Stimulated activated CD4-positive, alpha-beta T cell treated with anti-CD3 and anti-CD28 coated beads, Interleukin-2, amount 100 ng/mL, for 4 hours (primary cell): ENCODE measurements around the gene TMEM205.
"Not testable (repeated sequence)": the region's sequence is repeated elsewhere in the genome, so short reads cannot be mapped to it uniquely, and the experiment has no call there.

Experiments
- DNase-seq: peaks from one replicate; pipeline ENCODE4 v3.0.0-alpha.2; 2020; ENCODE audit warnings: low read depth

The TMEM205 gene

DNA sequence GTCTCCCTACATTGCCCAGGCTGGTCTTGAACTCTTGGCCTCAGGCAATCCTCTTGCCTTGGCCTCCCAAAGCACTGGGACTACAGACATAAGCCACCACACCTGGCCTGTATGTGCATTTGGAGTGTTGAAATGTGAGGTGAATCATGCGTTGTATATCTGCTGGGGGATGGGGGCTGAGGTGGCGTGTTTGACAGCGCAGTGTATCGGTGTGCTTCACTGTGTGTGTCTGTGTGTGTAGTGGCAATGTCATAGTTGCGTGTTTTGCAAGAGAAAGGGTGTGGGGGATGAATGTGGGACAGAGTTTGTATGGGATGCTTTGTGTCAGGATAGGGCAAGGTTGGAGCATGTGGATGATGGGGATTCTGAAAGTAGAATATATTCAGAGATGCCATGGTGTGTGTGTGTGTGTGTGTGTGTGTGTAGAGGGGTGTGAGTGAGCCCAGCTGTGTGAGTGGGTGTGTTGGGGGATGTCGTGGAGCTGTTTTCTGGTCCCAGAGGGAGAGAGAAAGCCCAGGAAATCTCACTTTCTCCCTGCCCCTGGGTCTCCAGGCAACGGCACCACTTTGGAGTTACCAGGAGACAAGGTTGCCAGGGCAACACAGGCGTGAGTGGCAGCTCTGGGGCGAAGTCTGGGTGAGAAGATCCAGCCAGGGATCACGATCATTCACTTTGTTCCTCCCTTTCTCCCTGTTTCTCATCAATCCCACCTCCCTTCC is 27.3 kb upstream of the TMEM205 start:
- no peak for DNase-seq

DNA sequence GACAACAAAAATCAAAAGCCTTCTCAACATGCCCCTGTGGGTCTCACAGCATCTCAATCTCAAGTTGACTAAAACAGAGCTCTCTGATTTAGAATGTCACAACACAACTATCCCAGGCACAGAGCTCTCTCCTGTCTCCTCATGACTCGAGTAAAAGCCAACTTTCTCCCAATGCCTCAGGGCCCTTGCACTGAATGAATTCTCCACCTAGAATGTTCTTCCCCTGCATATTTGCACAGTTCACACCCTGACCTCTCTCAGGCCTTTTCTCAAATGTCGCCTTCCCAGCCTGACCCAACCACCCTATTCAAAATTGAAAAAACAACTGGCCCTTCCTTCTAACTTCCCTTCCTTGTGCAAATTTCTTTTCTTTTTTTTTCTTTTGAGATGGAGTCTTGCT is 24.7 kb upstream of the TMEM205 start:
- no peak for DNase-seq

DNA sequence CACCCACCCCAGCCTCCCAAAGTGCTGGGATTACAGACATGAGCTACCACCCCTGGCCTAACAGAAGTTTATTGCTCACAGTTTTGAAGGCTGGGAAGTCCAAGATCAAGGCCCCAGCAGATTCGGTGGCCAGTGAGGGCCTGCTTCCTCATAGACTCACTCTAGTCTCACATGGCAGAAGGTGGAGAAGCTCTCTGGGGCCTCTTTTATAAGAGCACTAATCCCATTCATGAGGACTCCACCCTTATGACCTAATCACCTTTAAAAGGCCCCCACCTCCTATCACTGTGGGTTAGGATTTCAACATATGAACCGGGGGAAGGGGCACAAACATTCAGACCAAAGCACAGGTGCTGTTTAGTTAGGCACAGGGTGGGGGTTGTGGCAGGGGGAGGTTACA is 21.5 kb upstream of the TMEM205 start:
- no peak for DNase-seq

DNA sequence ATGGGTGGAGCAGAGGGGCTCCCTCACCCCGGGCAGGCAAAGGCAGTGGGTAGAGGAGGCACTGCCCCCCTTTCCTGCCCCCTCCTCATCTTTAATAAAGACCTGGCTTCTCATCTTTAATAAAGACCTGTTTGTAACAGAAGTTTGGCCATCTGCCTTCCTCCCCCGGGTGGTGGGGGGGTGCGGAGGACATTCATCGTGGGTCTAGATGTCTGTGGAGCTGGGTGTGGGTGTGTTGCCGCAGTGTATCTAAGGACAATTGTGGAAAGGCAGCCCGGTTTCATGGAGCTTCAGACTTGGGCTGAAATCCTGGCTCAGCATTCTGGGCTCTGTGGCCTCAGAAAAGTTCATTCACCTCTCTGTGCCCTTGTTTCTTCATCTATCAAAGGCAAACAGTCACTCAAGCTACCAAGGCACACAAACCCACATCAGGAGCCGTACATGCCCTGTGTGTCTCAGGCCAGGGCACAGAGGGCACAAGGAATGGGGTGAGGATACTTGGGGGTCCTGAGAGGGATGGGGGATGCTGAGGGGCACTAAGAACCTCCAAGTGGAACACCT is 19.6 kb upstream of the TMEM205 start:
- DNase-seq, result no peak

DNA sequence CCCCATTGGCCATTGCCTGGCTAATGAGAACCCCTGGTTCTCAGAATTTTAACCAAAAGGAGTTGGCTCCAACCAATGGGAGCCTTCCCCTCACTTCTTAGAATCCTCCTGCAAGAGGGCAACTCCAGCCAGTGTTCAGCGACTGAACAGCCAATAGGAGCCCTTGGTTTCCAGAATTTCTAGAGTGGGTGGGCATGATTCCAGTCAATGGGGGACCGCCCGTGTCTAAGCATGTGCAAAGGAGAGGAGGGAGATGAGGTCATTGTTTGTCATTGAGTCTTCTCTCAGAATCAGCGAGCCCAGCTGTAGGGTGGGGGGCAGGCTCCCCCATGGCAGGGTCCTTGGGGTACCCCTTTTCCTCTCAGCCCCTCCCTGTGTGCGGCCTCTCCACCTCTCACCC is 18.9 kb upstream of the TMEM205 start:
- DNase-seq, result no peak

DNA sequence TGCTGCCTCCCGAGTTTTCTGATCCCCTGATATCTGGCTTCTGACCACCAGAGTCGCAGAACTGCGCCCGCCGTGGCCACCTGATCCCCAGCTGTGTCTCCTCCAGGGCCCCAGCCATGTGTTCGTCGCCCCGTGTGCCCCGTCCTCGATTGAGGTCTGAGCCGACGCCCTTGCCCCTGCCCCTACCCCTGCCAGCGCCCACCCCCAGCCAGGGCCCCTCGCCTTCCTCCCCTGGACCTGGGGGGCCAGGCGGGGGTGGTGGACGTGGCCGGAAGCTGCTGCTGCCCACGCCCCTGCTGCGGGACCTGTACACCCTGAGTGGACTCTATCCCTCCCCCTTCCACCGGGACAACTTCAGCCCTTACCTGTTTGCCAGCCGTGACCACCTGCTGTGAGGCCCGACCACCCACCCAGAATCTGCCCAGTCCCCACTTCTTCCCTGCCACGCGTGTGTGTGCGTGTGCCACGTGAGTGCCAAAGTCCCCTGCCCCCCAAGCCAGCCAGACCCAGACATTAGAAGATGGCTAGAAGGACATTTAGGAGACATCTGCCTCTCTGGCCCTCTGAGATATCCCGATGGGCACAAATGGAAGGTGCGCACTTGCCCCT is 18.3 kb upstream of the TMEM205 start:
- no peak for DNase-seq

DNA sequence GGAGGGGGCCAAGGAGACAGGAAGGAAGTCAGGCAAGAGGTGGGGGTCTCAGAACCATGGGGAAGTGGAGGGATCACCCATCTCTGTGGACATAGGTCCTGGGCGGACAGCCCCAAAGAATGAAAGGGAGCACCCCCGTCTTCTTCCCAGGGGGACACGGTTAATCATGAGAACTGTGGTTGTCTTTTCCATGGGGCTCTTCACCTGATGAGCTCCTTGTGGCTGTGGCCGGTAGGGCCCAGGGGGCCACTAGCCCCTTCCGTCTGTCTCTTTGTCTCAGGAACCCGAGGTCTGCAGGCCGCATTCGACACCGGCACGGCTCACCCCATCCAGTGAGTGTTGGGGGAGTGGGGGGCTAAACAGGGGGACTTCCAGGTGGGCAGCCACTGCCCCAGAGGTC is 17.8 kb upstream of the TMEM205 start:
- DNase-seq, result no peak

DNA sequence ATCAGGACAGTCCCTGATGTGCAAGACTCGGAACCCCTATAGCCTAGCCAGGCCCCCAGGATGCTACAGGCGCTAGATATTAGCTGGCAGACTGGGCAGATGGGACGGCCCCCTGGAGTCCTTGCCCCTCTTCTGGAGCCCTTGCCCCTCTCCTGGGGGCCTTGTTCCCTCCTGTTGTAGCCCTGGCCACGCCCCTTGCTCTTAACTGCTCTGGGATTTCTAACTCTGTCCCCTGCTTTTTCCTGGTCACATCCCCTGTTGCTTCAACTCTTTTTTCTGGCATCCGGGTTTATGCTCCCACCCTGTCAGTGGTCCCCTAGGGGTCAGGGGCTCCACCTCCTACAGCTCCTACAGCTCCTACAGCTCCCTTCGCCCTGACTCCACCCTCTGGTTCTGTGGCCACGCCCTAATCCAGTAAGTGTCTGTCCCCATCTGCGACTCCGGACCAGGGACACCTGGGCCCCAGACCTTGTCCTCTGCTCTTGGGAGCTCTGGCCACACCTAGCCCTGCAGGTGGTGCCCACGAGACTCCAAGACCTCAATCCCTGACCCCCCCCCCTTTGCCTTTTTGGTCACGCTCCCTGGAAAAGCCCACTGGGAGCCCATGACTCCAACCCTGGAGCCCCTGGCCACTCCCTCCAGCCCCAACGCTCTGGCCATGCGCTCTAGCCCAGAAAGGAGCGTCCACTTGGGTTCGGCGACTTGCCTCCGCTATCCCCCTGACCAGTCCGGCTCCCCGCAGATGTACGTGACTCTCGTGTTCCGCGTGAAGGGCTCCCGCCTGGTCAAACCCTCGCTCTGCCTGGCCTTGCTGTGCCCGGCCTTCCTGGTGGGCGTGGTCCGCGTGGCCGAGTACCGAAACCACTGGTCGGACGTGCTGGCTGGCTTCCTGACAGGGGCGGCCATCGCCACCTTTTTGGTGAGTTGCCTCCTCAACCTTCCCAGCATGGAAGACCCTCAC is 16.0 kb upstream of the TMEM205 start:
- DNase-seq, result no peak

DNA sequence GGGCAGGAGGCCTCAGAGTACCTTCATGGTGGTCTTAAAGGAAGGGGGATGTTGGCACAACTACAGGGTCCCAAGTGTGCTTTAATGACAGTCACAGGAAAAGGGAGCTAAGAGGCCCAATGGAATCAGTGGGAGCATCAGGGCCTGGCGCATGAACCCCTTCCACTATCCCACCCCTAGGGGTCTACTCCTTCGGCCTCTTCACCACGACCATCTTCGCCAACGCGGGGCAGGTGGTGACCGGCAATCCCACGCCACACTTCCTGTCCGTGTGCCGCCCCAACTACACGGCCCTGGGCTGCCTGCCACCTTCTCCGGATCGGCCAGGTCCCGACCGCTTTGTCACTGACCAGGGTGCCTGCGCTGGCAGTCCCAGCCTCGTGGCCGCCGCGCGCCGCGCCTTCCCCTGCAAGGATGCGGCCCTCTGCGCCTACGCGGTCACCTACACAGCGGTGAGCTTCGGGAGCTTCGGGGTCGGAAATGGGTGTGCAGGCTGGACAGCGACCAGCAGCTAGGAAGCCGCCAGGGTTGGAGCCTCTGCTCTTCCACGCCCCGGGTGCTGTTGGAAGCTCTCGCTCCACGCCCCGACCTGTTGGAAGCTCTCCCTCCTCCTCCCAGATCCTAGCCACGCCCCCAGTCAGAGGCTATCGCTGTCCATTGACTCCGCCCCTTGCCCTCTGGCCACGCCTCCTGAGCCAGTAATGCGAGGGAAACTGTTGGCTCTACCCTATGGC is 15.1 kb upstream of the TMEM205 start:
- DNase-seq, result no peak

DNA sequence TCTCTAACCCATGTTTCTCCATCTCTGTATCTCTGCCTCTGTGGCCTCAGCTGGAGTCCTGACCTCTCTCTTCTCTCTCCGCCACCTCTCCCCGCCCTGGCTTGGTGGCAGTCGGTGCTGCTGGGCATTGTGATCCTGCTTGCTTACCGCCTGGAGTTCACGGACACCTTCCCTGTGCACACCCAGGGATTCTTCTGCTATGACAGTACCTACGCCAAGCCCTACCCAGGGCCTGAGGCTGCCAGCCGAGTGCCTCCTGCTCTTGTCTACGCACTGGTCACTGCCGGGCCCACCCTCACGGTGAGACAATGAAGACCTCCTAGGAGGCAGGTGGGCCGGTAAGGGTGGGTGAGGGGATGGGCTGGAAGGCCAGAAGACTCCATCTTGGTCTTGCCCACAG is 13.4 kb upstream of the TMEM205 start:
- DNase-seq, result no peak

DNA sequence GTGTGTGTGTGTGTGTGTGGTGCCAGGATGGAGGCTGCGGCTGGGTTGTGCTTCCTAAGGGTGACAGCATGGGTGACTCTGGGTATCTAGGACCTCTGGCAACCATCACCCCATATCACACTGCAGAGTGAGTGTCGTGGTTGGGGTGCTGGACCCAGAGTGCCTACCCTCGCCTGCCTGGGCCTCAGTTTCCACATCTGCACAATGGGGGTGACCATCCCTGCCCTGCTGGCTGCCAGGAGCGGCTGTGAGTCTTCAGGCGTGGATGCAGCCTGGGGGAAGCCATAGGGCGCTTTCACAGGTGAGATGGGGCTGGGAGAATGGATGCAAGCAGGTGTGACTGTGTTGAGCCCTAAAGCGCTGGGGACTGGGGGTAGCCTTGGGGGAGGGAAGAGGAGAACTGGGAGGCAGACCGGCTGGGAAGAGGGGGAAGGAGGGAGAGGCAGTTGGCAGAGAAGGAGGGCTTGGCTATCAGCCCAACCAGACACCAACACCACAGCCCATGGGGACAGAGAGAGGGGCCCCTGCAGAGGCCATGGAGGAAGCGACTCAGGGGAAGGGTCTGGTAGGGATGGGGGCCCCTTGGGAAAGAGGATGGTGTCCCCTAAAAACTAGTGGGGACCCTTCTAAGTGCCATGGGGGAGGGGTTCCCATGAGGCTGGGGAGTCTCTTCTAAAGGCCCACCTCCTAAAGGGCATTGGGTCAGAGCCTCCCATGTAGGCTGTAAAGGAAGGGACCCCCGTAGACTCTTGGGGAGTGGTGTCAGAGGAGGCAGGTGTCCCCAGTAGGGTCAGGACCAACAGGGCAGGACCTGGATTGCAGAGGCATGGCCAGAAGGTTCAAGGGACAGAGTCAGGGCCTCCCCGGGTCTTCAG is 10.8 kb upstream of the TMEM205 start:
- DNase-seq, result no peak

DNA sequence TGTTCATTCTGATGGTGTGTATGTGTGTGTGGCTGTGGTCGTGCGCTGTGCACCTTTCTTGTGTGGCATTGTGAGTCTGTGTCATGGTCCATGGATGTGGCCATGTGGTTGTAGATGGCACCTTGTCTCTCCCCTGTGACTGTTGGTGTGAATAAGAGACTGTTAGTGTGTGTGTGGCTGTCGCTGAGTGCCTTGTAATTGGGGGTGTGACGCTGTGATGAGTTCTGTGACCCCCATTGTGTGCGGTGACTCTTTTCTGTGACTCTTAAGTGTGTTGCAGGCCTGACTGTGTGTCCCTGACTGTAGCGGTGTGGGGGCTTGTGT is 10.0 kb upstream of the TMEM205 start:
- DNase-seq, result no peak

DNA sequence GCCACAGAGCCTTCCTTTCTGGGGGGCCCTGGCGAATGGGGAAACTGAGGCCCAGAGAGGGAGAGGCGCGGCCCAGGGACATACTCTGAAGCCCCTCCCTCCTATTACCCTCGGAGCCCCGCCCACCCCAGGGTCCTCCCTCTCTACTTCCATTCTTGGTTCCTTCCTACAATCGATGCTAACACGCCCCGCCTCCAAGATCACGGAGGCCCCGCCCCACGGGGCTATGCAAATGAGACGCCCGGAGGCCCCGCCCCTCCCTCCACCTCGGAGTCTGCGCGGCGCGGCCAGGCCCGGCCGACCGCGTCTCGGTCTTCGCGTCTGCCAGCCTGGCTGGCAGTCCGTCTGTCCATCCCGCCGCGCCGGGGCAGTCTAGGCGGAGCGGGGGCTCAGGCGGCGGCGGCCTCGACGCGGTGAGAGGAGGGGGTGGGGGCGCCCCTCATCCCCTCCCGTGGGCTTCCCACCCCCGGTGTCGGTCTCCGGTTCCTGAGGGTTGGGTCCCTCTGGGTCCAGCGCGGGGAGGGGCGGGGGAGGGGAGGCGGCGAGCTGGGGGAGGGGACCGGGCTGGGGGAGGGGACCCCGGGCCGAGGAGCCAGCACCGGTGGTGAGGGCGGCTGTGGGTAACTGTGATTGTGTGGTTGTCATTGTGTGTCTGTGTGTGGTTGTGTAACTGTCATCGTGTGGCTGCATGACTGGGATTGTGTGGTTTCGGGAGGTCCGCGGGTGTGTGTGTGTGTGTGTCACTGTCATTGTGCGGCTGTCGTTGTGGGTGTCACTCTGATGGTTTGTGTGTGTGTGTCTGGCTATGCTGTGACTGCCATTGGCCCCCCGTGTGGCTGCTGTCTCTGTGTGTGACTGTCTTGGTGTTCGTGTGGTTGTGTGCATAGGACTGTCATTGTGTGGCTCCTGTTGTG is 9.3 kb upstream of the TMEM205 start, which contains the start of gene PLPPR2:
Gene PLPPR2, plus strand, starts transcription at position 273 of the 914 bp plus-strand sequence. CDS start 2,242 bp downstream, outside the sequence.
- peak; percentile 77 for DNase-seq

DNA sequence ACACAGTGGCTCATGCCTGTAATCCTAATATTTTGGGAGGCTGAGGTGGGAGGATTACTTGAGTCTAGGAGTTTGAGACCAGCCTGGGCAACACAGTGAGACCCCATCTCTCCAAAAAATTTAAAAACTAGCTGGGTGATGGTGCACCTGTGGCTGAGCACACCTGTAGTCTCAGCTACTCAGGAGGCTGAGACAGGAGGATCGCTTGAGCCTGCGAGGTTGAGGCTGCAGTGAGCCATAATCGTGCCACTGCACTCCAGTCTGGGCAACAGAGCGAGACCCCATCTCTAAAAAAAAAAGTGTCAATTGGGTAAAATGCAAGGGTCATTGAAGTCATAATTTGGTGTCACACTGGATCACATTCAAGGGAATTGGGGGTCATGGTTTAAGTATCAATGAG is 8.0 kb upstream of the TMEM205 start:
- not testable (repeated sequence) for DNase-seq

DNA sequence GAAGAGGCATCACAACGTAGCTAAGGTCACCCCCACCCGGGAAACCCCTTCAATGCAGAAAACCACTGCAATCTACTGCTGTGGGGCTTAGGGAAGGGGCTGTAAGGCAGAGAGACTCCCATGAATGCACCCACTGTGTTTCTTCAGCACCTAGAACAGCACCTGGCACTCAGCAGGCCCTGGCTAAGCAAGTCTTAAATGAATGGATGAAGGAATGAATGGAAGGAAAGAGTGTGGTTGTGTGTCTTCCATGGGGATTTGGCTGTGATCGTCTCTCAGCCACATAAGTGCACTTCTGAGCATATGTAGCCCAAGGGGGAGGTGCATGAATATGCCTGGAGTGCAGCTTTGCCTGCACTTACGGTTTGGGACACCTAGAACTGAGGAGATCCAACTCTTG is 3.1 kb upstream of the TMEM205 start:
- no peak for DNase-seq

DNA sequence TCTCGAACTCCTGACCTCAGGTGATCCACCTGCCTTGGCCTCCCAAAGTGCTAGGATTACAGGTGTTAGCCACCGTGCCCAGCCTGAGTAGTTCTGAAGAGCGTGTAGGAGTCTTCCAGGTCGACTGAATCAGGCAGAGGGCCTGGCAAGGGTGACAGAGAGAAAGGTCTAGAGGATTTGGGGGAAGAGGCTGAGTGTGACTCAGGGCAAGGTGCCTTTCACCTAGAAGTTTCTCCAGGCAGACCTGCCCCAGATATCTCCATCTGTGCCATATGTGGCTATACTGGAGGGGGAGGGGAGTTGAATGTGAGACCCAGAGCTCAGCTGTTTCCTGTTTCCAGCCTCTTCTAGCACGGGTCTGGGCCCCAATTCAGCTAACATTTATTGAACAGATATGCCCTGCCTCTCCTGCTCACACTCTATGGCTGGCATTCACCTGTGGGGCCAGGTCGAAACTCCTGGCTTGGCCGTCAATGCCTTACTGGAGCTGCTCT is 1.5 kb upstream of the TMEM205 start:
- no peak for DNase-seq

DNA sequence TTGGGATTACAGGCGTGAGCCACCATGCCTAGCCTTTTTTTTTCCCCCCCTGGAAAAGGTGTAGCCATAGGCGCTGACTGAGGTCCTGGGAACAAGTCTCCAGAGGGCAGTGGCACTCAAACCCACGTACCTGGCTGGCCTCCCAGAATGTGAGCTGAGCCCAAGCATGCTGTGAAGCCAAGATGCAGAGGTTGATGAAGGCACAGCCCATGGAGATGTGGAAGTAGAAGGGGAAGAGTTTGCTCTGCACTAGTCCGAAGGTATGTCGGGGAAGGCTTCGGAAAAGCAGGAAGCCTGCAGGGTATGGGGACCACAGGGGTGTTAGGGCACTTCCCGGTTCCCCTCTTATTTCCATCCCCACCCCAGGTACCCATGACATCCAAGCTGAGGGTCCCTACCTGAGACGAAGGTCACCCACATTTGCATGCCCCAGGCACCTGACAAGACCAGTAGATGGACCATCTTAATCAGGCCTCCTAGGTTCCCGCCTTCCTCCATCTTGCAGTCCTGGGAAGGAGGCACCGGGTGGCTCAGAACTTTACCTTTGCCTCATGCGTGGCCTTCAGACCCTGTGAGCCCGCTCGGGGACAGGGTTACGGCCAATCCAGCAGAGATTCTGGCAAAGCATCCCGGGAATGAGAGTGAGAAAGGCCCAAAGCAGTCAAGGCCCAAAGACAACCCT is 805 bp downstream of the TMEM205 start:
- no peak for DNase-seq

DNA sequence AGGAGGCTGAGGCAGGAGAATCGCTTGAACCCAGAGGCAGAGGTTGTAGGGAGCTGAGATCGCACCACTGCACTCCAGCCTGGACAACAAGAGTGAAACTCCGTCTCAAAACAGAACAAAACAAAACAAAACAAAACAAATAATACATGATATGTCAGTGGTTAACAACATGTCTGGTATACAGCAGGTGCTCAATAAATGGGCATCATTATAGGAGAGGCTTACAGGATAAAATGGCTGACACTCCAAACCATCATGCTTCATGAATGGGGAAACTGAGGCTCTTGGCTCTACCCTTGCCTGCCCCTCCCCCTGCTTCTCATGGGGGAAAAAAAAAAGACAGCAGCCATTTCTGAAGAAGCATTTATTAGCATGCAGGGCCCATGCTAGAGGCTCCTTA is 3.6 kb downstream of the TMEM205 start:
- DNase-seq, result no peak

DNA sequence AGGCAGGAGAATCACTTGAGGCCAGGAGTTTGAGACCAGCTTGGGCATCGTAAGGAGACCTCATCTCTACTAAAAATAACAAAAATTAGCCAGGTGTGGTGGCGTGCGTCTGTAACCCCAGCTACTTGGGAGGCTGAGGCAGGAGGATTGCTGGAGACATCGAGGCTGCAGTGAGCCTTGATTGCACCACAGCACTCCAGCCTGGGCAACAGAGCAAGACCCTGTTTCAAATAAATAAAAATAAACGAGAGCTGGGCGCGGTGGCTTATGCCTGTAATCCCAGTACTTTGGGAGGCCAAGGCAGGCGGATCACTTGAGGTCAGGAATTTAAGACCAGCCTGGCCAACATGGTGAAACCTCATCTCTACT is 6.0 kb downstream of the TMEM205 start:
- not testable (repeated sequence) for DNase-seq
